ENCODE results near the gene MAPK11.

DNA sequence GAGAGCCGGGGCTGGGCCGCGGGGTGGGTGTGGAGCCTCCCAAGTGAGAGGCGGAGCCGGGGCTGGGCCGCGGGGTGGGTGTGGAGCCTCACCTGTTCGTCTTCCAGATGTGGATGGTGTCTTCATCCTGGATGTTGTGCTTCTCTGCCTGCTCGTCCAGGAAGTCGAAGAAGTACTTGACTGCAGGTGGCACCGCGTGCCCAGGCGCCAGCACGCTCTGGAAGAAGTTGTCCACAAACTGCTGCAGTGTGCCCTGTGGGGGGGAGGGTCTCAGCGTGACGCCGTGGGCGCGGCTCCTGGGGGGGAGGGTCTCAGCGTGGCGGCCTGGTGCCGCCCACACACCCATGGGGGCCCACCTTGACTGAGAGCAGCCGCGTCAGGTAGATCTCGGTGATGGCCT is 7.6 kb upstream of the MAPK11 start:
- TF ChIP-seq POLR2AphosphoS5 (IDR thresholded peaks at IDR 0.05; ENCODE audit: borderline replicate concordance, low read depth, low read length): no peak
- no peak for TF ChIP-seq EZH2 (IDR thresholded peaks at IDR 0.05)
